NCI-H146 treated with DMSO at 0.1 percent for 48 hours (cell line): ENCODE data around the gene LRP1.
"Not testable (repeated sequence)": the region's sequence is repeated elsewhere in the genome, so short reads cannot be mapped to it uniquely, and the experiment has no call there.

Source experiments
- DNase-seq: peaks from one replicate; lab custom pipeline; 2025; ENCODE audit not compliant: unreplicated experiment; lab: John Stamatoyannopoulos, UW

LRP1 gene

GRCh38 chr12:57110104-57111030 is 17.9 kb upstream of the LRP1 start:
- no peak for DNase-seq

GRCh38 chr12:57111031-57111734 is 17.1 kb upstream of the LRP1 start, which contains the start of gene STAT6:
Gene STAT6 (minus strand): TSS chr12:57111362. CDS start chr12:57108278, 3,084 bp downstream.
- peak; percentile 12 for DNase-seq

- DNase-seq = no peak
Observed at GRCh38 chr12:57112492-57113294, 15.6 kb upstream of the LRP1 start.

GRCh38 chr12:57116580-57117281 is 11.6 kb upstream of the LRP1 start:
- no peak for DNase-seq

- DNase-seq = no peak
Observed at GRCh38 chr12:57118711-57119271, 9.5 kb upstream of the LRP1 start.

GRCh38 chr12:57119294-57120085 is 8.8 kb upstream of the LRP1 start:
- no peak for DNase-seq

- DNase-seq = not testable (repeated sequence)
Observed at GRCh38 chr12:57120718-57121117, 7.6 kb upstream of the LRP1 start.

GRCh38 chr12:57123813-57124212 is 4.5 kb upstream of the LRP1 start:
- no peak for DNase-seq

GRCh38 chr12:57124261-57124877 is 3.9 kb upstream of the LRP1 start:
- peak; percentile 49 for DNase-seq

- no peak for DNase-seq
Observed at GRCh38 chr12:57126061-57126460, 2.2 kb upstream of the LRP1 start.

- DNase-seq = no peak
Observed at GRCh38 chr12:57126561-57126960, 1.7 kb upstream of the LRP1 start.

- DNase-seq = peak; percentile 41
Observed at GRCh38 chr12:57127101-57127725, 1.1 kb upstream of the LRP1 start.

GRCh38 chr12:57128519-57129247 is 400 bp downstream of the LRP1 start:
- no peak for DNase-seq

GRCh38 chr12:57129321-57129842 is 1.1 kb downstream of the LRP1 start:
- DNase-seq = no peak

GRCh38 chr12:57129889-57130288 is 1.6 kb downstream of the LRP1 start:
- no peak for DNase-seq

- DNase-seq = no peak
Observed at GRCh38 chr12:57130941-57131340, 2.7 kb downstream of the LRP1 start.

GRCh38 chr12:57131896-57132744 is 3.8 kb downstream of the LRP1 start:
- DNase-seq = no peak
